A549 (cell line): ENCODE measurements around the gene GLB1L3. TPM values are rescaled to one million over a fixed set of nuclear protein-coding genes. Genes with fewer than 3 reads are reported as not detected.

ENCODE experiments used
- ATAC-seq, 2 experiments: fragments of 200-7000 bp in 1 of 2; fragments of >200 bp in 1 of 2; cut with Nextera tagmentation in 1 of 2; cut with Tn5 transposase in 1 of 2; 3 replicates each; pipeline versions ENCODE4 v1.8.0 to v1.9.1; 2018 to 2020; ENCODE audit warnings: mild to moderate bottlenecking in 1 of 2, moderate library complexity in 1 of 2
- CTCF ChIA-PET: fragments of 300-600 bp; sonication (Branson Sonifier 250); formaldehyde crosslinking; extraction: SDS; loops from one replicate; lab custom pipeline; 2021; ENCODE audit warnings: antibody characterized with exemption, inconsistent platforms; lab: Yijun Ruan, JAX
- POLR2A ChIA-PET: fragments of 350-600 bp; formaldehyde crosslinking; extraction: SDS; loops from one replicate; lab custom pipeline; 2021; ENCODE audit warnings: antibody characterized with exemption, inconsistent platforms; lab: Yijun Ruan, JAX
- DNase-seq, 2 experiments: peaks; one replicate each; pipeline versions ENCODE4 v3.0.0 to v3.0.0-alpha.2; 2011 to 2016; ENCODE audit warnings: low read depth in 1 of 2, low spot score in 1 of 2
- FAIRE-seq: peaks from 2 replicates; lab custom pipeline; 2011; peaks lifted over from hg19 to GRCh38; lab: Jason Lieb, UNC
- H3K27ac ChIP-seq, 2 experiments: fragments of >200 bp; sonication (Bioruptor Twin); formaldehyde crosslinking; 3 replicates each; pipeline ENCODE4 v1.5.1; 2016 to 2017
- H3K4me1 ChIP-seq: fragments of >200 bp; sonication (Bioruptor Twin); formaldehyde crosslinking; 3 replicates; pipeline ENCODE4 v1.6.1; 2016
- H3K4me2 ChIP-seq: fragments of >200 bp; sonication (Bioruptor Twin); formaldehyde crosslinking; 3 replicates; pipeline ENCODE4 v1.6.1; 2016
- H3K4me3 ChIP-seq: fragments of >200 bp; sonication (Bioruptor Twin); formaldehyde crosslinking; 3 replicates; pipeline ENCODE4 v1.5.1; 2016
- H3K9me3 ChIP-seq: fragments of >200 bp; sonication (Bioruptor Twin); formaldehyde crosslinking; 3 replicates; pipeline ENCODE4 v1.6.1; 2016
- BHLHE40 ChIP-seq: IDR thresholded peaks from 2 replicates; pipeline ENCODE4 v1.6.1; 2012; ENCODE audit warnings: low read depth, low read length, inconsistent platforms
- CBX2 ChIP-seq: fragments of 200-600 bp; sonication (generic); IDR thresholded peaks from 2 replicates; pipeline ENCODE4 v1.6.1; 2016; ENCODE audit warnings: low read depth, mild to moderate bottlenecking, borderline replicate concordance
- CEBPB ChIP-seq, 2 experiments: fragments of >200 bp in 1 of 2; sonication (Bioruptor Twin) in 1 of 2; formaldehyde crosslinking in 1 of 2; IDR thresholded peaks; 2 replicates each; pipeline ENCODE4 v1.6.1; 2012 to 2016
- CHD2 ChIP-seq: fragments of 150-350 bp; IDR thresholded peaks from 2 replicates; pipeline ENCODE4 v1.6.1; 2014; ENCODE audit warnings: low read length; ENCODE audit not compliant: partially characterized antibody
- EHMT2 ChIP-seq: fragments of 200-600 bp; sonication (generic); IDR thresholded peaks from 2 replicates; pipeline ENCODE4 v1.6.1; 2016; ENCODE audit warnings: antibody characterized with exemption, low read depth, mild to moderate bottlenecking, moderate library complexity
- ESRRA ChIP-seq: fragments of 150-350 bp; IDR thresholded peaks from 2 replicates; pipeline ENCODE4 v1.6.1; 2014; ENCODE audit warnings: mild to moderate bottlenecking, low read length, borderline replicate concordance
- FOXS1 ChIP-seq: fragments of 250-450 bp; sonication (Bioruptor Pico); IDR thresholded peaks from 2 replicates; pipeline ENCODE4 v1.5.0; 2020; ENCODE audit warnings: mild to moderate bottlenecking, moderate library complexity
- GATA3 ChIP-seq: IDR thresholded peaks from 2 replicates; pipeline ENCODE4 v1.6.1; 2012; ENCODE audit warnings: borderline replicate concordance
- HDAC2 ChIP-seq: fragments of 200-600 bp; sonication (generic); IDR thresholded peaks from 2 replicates; pipeline ENCODE4 v1.6.1; 2016
- HOXA7 ChIP-seq: fragments of 250-450 bp; sonication (Bioruptor Pico); IDR thresholded peaks from 2 replicates; pipeline ENCODE4 v1.5.0; 2020; ENCODE audit warnings: mild to moderate bottlenecking, moderate library complexity
- JUN ChIP-seq, 2 experiments: fragments of >200 bp; sonication (Bioruptor Twin); formaldehyde crosslinking; IDR thresholded peaks; 2 replicates in 1 of 2; 3 replicates in 1 of 2; pipeline ENCODE4 v1.6.1; 2016 to 2017
- KDM5A ChIP-seq: fragments of 200-600 bp; sonication (generic); IDR thresholded peaks from 2 replicates; pipeline ENCODE4 v1.6.1; 2016; ENCODE audit warnings: antibody characterized with exemption, mild to moderate bottlenecking
- MAFK ChIP-seq: fragments of 450-650 bp; IDR thresholded peaks from 2 replicates; pipeline ENCODE4 v1.6.1; 2014; ENCODE audit not compliant: partially characterized antibody
- NFE2L2 ChIP-seq: fragments of 150-350 bp; conservative IDR thresholded peaks from 2 replicates; pipeline ENCODE4 v1.6.1; 2014; ENCODE audit warnings: low read length
- RAD21 ChIP-seq, 2 experiments: fragments of >200 bp in 1 of 2; sonication (Bioruptor Twin) in 1 of 2; formaldehyde crosslinking in 1 of 2; IDR thresholded peaks in 1 of 2; conservative IDR thresholded peaks in 1 of 2; 2 replicates in 1 of 2; 3 replicates in 1 of 2; pipeline ENCODE4 v1.6.1; 2012 to 2018; ENCODE audit warnings: inconsistent platforms in 1 of 2
- RARB ChIP-seq: fragments of 250-450 bp; sonication (Bioruptor Pico); IDR thresholded peaks from 2 replicates; pipeline ENCODE4 v1.8.0; 2021; ENCODE audit warnings: mild to moderate bottlenecking, moderate library complexity
- RCOR1 ChIP-seq: fragments of 150-350 bp; IDR thresholded peaks from 2 replicates; pipeline ENCODE4 v1.6.1; 2014; ENCODE audit warnings: antibody characterized with exemption, low read length, low read depth
- SREBF2 ChIP-seq: fragments of 450-650 bp; IDR thresholded peaks from 2 replicates; pipeline ENCODE4 v1.6.1; 2014; ENCODE audit warnings: mild to moderate bottlenecking, moderate library complexity
- TFCP2L1 ChIP-seq: fragments of 250-450 bp; sonication (Bioruptor Pico); IDR thresholded peaks from 2 replicates; pipeline ENCODE4 v1.5.0; 2021; ENCODE audit warnings: mild to moderate bottlenecking
- ZC3H11A ChIP-seq: fragments of 450-650 bp; IDR thresholded peaks from 2 replicates; pipeline ENCODE4 v1.6.1; 2014; ENCODE audit warnings: antibody characterized with exemption, mild to moderate bottlenecking
- ZFP36 ChIP-seq: fragments of 450-650 bp; IDR thresholded peaks from 2 replicates; pipeline ENCODE4 v1.6.1; 2014; ENCODE audit warnings: borderline replicate concordance; ENCODE audit not compliant: partially characterized antibody
- ZSCAN20 ChIP-seq: fragments of 250-450 bp; sonication (Bioruptor Pico); IDR thresholded peaks from 2 replicates; pipeline ENCODE4 v1.8.0; 2022; ENCODE audit warnings: mild to moderate bottlenecking, moderate library complexity
- WGBS: methylation state at CpG from one replicate; pipeline ENCODE4 v1.1.6; 2017; ENCODE audit errors: missing lambda C conversion rate; 5-methylcytosine and 5-hydroxymethylcytosine counted together
- polyA plus RNA-seq, 4 experiments: library from polyadenylated mRNA; depleted of rRNA in 3 of 4; stranded (reverse); fragments of >200 nt; fragmentation: RNase III in 1 of 4; extraction: RNeasy Plus Mini Kit Qiagen cat#74134 plus additional on column Dnase treatment in 1 of 4; gene quantifications; 2 replicates in 3 of 4; 3 replicates in 1 of 4; pipeline ENCODE4 v1.2.3, GENCODE V29; 2011 to 2017
- TF ChIP-seq, protein P1 (sequence below): IDR thresholded peaks from 2 replicates; pipeline ENCODE4 v1.6.1; 2012
- TF ChIP-seq, protein P2 (sequence below): fragments of >200 bp; sonication (Bioruptor Twin); formaldehyde crosslinking; IDR thresholded peaks from 3 replicates; pipeline ENCODE4 v1.5.1; 2016
- TF ChIP-seq, protein P3 (sequence below): fragments of 200-600 bp; sonication (generic); IDR thresholded peaks from 2 replicates; pipeline ENCODE4 v1.6.1; 2016; ENCODE audit warnings: antibody characterized with exemption, mild to moderate bottlenecking, moderate library complexity
- TF ChIP-seq, protein P4 (sequence below): IDR thresholded peaks from 2 replicates; pipeline ENCODE4 v1.6.1; 2012

The GLB1L3 gene
- polyA plus RNA-seq, 2 of the 4 experiments (the other 2 are of a cell fraction): not detected

DNA sequence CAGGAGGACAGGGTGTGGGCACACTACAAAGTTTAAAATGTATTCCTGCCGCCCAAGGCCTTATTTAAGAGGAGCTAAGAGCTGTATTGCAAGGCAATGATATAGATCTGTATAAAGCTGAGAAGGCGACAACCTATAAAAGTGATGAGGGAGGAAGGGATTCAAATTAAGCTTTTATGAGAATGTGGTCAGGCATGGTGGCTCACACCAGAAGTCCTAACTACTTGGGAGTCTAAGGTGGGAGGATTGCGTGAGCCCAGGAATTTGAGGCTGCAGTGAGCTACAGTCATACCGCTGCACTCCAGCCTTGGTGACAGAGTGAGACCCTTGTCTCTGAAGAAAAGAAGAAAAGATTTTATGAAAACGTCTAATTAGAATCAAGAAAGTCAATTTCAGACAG is 9.7 kb upstream of the GLB1L3 start:
- TF ChIP-seq, protein P1, sequence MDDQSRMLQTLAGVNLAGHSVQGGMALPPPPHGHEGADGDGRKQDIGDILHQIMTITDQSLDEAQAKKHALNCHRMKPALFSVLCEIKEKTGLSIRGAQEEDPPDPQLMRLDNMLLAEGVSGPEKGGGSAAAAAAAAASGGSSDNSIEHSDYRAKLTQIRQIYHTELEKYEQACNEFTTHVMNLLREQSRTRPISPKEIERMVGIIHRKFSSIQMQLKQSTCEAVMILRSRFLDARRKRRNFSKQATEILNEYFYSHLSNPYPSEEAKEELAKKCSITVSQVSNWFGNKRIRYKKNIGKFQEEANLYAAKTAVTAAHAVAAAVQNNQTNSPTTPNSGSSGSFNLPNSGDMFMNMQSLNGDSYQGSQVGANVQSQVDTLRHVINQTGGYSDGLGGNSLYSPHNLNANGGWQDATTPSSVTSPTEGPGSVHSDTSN: no peak
- no peak for TF ChIP-seq CBX2
- TF ChIP-seq HDAC2: no peak
- TF ChIP-seq EHMT2: no peak
- TF ChIP-seq, all 56 proteins: peak for 0
- no peak for ATAC-seq
- ChIA-PET POLR2A (no interaction called here), CTCF (no interaction called here)
- Histone ChIP-seq H3K4me3 (no peak overlapping the region), H3K27ac (no peak overlapping the region), H3K9me3 (no peaks in the 10 kb centered on the region), H3K4me2 (no peak overlapping the region), H3K4me1 (no peaks in the 10 kb centered on the region)
- 76% methylated on average over 5 of the region's 5 CpGs for WGBS
- no peak for FAIRE-seq
- no peak for DNase-seq

DNA sequence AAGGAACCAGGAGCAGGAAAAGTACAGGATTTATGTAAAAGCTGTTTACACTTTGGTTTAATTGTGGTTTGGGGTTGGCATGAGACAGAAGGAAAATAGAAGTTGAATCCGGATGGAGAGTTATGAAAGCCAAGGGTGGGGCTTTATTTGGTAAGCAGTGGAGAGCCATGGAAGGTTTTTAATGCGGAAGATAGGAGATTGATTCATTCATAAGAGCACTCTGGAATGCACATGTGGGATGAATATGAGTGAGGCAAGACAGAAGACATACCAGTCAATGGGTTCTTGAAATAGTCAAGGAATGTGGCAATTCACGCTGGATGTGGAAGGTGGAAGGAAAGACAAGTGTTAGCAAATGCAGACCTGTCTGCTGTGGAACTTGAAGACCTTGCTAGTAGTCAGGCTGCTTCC is 9.3 kb upstream of the GLB1L3 start:
- no peak for ATAC-seq
- H3K27ac ChIP-seq: no peak overlapping the region

DNA sequence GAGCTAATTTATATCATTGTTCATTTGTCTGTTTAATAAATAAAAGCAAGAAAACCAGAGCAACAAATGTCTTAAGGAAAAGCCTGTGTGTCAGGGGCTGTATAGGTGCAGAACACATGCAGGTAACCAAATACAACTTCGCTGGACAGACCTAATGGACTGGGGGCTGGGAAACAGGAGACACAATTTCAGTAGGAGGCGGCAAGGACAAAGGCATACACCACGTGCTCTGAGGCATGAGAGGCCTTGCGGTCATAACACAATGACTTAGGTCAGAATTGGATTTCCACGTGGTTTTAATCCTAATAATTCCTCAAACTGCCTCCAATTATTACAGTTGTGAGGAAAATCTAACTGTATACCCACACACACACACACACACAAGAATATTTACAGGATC is 8.7 kb upstream of the GLB1L3 start:
- no peak for TF ChIP-seq MAFK
- TF ChIP-seq CHD2: no peak
- TF ChIP-seq SREBF2: no peak
- TF ChIP-seq HOXA7: no peak
- no peak for TF ChIP-seq CEBPB (IDR thresholded peaks at IDR 0.05)
- TF ChIP-seq ZC3H11A: no peak
- no peak for TF ChIP-seq ZFP36
- TF ChIP-seq FOXS1: no peak
- no peak for TF ChIP-seq RAD21 (conservative IDR thresholded peaks at IDR 0.05 in 1 of 2, IDR thresholded peaks at IDR 0.05 in 1 of 2)
- TF ChIP-seq CBX2: no peak
- TF ChIP-seq JUN (IDR thresholded peaks at IDR 0.05): no peak
- TF ChIP-seq ESRRA: no peak
- CTCF ChIA-PET: no interaction called here
- no peak for DNase-seq
- POLR2A ChIA-PET: no interaction called here
- H3K27ac ChIP-seq: no peak overlapping the region
- H3K4me2 ChIP-seq: no peak overlapping the region
- H3K4me3 ChIP-seq: no peak overlapping the region
- no peaks in the 10 kb centered on the region for H3K9me3 ChIP-seq
- no peaks in the 10 kb centered on the region for H3K4me1 ChIP-seq
- ATAC-seq: no peak
- FAIRE-seq: no peak
- 65% methylated on average over 5 of the region's 5 CpGs for WGBS

More for the DNA sequence above, 9.3 kb upstream of the GLB1L3 start:
- DNase-seq: no peak
- CTCF ChIA-PET: no interaction called here
- POLR2A ChIA-PET: no interaction called here
- Histone ChIP-seq H3K9me3 (no peaks in the 10 kb centered on the region), H3K4me3 (no peak overlapping the region), H3K4me1 (no peaks in the 10 kb centered on the region), H3K4me2 (no peak overlapping the region)
- WGBS: 68% methylated on average over 3 of the region's 3 CpGs
- TF ChIP-seq RARB (CRISPR knock-in tag) (no peak), CHD2 (no peak)
- no peak for FAIRE-seq

DNA sequence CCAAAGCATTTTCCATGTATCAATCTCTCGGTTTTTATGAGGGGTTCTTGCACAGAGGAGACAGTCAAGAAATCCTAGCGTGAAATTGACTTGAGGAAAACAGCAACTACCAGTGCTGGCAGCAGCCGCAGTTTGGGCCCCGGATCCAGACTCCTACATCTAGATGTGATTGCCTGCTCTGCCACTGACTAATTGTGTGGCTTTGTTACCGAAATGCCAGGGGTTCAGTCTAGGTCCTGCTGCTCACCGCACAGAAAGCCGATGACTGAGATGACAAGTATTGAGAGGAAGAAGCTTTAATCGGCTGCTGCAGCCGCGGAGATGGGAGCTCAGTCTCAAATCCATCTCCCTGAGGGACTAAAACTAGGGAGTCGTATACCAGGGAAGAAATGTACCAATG is 8.2 kb upstream of the GLB1L3 start:
- no peak for FAIRE-seq
- Histone ChIP-seq H3K4me2 (no peak overlapping the region), H3K4me1 (no peaks in the 10 kb centered on the region), H3K9me3 (no peaks in the 10 kb centered on the region), H3K4me3 (no peak overlapping the region), H3K27ac (no peak overlapping the region)
- CTCF ChIA-PET: no interaction called here
- no peak for ATAC-seq
- WGBS: 79% methylated on average over 11 of the region's 11 CpGs
- DNase-seq: no peak
- POLR2A ChIA-PET: no interaction called here
- TF ChIP-seq CEBPB (IDR thresholded peaks at IDR 0.05) (no peak), BHLHE40 (no peak), TFCP2L1 (CRISPR knock-in tag) (no peak), HDAC2 (no peak), KDM5A (no peak), RAD21 (conservative IDR thresholded peaks at IDR 0.05 in 1 of 2, IDR thresholded peaks at IDR 0.05 in 1 of 2) (no peak), ZSCAN20 (CRISPR knock-in tag) (no peak), RCOR1 (no peak), GATA3 (no peak), NFE2L2 (no peak), SREBF2 (no peak)
- TF ChIP-seq, protein P2, sequence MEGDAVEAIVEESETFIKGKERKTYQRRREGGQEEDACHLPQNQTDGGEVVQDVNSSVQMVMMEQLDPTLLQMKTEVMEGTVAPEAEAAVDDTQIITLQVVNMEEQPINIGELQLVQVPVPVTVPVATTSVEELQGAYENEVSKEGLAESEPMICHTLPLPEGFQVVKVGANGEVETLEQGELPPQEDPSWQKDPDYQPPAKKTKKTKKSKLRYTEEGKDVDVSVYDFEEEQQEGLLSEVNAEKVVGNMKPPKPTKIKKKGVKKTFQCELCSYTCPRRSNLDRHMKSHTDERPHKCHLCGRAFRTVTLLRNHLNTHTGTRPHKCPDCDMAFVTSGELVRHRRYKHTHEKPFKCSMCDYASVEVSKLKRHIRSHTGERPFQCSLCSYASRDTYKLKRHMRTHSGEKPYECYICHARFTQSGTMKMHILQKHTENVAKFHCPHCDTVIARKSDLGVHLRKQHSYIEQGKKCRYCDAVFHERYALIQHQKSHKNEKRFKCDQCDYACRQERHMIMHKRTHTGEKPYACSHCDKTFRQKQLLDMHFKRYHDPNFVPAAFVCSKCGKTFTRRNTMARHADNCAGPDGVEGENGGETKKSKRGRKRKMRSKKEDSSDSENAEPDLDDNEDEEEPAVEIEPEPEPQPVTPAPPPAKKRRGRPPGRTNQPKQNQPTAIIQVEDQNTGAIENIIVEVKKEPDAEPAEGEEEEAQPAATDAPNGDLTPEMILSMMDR: no peak
- TF ChIP-seq, protein P3, sequence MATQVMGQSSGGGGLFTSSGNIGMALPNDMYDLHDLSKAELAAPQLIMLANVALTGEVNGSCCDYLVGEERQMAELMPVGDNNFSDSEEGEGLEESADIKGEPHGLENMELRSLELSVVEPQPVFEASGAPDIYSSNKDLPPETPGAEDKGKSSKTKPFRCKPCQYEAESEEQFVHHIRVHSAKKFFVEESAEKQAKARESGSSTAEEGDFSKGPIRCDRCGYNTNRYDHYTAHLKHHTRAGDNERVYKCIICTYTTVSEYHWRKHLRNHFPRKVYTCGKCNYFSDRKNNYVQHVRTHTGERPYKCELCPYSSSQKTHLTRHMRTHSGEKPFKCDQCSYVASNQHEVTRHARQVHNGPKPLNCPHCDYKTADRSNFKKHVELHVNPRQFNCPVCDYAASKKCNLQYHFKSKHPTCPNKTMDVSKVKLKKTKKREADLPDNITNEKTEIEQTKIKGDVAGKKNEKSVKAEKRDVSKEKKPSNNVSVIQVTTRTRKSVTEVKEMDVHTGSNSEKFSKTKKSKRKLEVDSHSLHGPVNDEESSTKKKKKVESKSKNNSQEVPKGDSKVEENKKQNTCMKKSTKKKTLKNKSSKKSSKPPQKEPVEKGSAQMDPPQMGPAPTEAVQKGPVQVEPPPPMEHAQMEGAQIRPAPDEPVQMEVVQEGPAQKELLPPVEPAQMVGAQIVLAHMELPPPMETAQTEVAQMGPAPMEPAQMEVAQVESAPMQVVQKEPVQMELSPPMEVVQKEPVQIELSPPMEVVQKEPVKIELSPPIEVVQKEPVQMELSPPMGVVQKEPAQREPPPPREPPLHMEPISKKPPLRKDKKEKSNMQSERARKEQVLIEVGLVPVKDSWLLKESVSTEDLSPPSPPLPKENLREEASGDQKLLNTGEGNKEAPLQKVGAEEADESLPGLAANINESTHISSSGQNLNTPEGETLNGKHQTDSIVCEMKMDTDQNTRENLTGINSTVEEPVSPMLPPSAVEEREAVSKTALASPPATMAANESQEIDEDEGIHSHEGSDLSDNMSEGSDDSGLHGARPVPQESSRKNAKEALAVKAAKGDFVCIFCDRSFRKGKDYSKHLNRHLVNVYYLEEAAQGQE: no peak
- TF ChIP-seq, protein P4, sequence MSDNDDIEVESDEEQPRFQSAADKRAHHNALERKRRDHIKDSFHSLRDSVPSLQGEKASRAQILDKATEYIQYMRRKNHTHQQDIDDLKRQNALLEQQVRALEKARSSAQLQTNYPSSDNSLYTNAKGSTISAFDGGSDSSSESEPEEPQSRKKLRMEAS: no peak
